ENCODE measurements around the gene RNF103. TPM values are rescaled to one million over a fixed set of nuclear protein-coding genes. Genes with fewer than 3 reads are reported as not detected.

Gene RNF103
- total and polyA plus RNA-seq, 2 of the 13 experiments (the other 11 are each of a cell fraction or from before 2014, with no cell fraction given), result 19.8 to 21.1 TPM

DNA sequence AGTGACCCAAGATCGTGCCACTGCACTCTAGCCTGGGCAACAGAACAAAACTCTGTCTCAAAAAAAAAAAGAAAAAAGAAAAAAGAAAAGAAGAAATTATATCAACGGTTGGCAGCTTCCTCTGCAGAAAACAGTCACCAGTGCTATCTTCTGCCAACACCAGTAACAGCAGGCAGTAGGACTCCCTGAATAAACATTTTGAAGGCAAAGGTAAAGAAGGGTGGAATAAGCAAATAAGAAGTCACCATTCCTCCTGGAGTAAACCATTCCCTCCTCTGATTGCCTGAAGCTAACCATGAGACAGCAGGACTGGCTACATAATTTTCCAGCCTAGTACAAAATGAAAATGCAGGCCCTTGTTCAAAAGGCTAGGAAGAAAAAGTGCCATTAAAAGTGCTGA is 9.0 kb upstream of the RNF103 start (continued):
- TF ChIP-seq, protein P1, sequence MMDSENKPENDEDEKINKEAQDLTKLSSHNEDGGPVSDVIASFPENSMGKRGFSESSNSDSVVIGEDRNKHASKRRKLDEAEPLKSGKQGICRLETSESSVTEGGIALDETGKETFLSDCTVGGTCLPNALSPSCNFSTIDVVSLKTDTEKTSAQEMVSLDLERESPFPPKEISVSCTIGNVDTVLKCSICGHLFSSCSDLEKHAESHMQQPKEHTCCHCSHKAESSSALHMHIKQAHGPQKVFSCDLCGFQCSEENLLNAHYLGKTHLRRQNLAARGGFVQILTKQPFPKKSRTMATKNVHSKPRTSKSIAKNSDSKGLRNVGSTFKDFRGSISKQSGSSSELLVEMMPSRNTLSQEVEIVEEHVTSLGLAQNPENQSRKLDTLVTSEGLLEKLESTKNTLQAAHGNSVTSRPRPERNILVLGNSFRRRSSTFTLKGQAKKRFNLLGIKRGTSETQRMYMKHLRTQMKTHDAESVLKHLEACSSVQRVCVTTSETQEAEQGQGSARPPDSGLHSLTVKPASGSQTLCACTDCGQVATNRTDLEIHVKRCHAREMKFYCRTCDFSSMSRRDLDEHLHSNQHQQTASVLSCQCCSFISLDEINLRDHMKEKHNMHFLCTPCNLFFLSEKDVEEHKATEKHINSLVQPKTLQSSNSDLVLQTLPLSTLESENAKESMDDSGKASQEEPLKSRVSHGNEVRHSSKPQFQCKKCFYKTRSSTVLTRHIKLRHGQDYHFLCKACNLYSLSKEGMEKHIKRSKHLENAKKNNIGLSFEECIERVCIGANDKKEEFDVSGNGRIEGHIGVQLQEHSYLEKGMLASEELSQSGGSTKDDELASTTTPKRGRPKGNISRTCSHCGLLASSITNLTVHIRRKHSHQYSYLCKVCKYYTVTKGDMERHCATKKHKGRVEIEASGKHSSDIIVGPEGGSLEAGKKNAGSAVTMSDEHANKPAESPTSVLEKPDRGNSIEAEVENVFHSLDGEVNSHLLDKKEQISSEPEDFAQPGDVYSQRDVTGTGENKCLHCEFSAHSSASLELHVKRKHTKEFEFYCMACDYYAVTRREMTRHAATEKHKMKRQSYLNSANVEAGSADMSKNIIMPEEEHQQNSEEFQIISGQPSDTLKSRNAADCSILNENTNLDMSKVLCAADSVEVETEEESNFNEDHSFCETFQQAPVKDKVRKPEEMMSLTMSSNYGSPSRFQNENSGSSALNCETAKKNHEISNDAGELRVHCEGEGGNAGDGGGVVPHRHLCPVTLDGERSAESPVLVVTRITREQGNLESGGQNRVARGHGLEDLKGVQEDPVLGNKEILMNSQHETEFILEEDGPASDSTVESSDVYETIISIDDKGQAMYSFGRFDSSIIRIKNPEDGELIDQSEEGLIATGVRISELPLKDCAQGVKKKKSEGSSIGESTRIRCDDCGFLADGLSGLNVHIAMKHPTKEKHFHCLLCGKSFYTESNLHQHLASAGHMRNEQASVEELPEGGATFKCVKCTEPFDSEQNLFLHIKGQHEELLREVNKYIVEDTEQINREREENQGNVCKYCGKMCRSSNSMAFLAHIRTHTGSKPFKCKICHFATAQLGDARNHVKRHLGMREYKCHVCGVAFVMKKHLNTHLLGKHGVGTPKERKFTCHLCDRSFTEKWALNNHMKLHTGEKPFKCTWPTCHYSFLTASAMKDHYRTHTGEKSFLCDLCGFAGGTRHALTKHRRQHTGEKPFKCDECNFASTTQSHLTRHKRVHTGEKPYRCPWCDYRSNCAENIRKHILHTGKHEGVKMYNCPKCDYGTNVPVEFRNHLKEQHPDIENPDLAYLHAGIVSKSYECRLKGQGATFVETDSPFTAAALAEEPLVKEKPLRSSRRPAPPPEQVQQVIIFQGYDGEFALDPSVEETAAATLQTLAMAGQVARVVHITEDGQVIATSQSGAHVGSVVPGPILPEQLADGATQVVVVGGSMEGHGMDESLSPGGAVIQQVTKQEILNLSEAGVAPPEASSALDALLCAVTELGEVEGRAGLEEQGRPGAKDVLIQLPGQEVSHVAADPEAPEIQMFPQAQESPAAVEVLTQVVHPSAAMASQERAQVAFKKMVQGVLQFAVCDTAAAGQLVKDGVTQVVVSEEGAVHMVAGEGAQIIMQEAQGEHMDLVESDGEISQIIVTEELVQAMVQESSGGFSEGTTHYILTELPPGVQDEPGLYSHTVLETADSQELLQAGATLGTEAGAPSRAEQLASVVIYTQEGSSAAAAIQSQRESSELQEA (CRISPR knock-in tag; IDR thresholded peaks at IDR 0.05; ENCODE audit: not compliant biosample characterization), result no peak
- TF ChIP-seq ZNF101 (CRISPR knock-in tag; IDR thresholded peaks at IDR 0.05; ENCODE audit: borderline replicate concordance, low read depth), result no peak
- no peak for TF ChIP-seq MTA1 (CRISPR knock-in tag; IDR thresholded peaks at IDR 0.05; ENCODE audit: borderline replicate concordance)
- no peak for TF ChIP-seq SNAPC2 (CRISPR knock-in tag; IDR thresholded peaks at IDR 0.05)
- TF ChIP-seq, protein P2, sequence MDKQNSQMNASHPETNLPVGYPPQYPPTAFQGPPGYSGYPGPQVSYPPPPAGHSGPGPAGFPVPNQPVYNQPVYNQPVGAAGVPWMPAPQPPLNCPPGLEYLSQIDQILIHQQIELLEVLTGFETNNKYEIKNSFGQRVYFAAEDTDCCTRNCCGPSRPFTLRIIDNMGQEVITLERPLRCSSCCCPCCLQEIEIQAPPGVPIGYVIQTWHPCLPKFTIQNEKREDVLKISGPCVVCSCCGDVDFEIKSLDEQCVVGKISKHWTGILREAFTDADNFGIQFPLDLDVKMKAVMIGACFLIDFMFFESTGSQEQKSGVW (CRISPR knock-in tag; IDR thresholded peaks at IDR 0.05; ENCODE audit: borderline replicate concordance), result no peak
- TF ChIP-seq, protein P3, sequence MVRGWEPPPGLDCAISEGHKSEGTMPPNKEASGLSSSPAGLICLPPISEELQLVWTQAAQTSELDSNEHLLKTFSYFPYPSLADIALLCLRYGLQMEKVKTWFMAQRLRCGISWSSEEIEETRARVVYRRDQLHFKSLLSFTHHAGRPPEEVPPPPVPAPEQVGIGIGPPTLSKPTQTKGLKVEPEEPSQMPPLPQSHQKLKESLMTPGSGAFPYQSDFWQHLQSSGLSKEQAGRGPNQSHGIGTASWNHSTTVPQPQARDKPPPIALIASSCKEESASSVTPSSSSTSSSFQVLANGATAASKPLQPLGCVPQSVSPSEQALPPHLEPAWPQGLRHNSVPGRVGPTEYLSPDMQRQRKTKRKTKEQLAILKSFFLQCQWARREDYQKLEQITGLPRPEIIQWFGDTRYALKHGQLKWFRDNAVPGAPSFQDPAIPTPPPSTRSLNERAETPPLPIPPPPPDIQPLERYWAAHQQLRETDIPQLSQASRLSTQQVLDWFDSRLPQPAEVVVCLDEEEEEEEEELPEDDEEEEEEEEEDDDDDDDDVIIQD (CRISPR knock-in tag; IDR thresholded peaks at IDR 0.05; ENCODE audit: low read depth), result 0 out of 2 replicates have a peak, but pooled peaks have one; percentile 34
- TF ChIP-seq KDM5A (IDR thresholded peaks at IDR 0.05; ENCODE audit: borderline replicate concordance, low read length), result no peak
- no peak for TF ChIP-seq ZFYVE20 (CRISPR knock-in tag; IDR thresholded peaks at IDR 0.05; ENCODE audit: borderline replicate concordance, low read depth)
- TF ChIP-seq, protein P4, sequence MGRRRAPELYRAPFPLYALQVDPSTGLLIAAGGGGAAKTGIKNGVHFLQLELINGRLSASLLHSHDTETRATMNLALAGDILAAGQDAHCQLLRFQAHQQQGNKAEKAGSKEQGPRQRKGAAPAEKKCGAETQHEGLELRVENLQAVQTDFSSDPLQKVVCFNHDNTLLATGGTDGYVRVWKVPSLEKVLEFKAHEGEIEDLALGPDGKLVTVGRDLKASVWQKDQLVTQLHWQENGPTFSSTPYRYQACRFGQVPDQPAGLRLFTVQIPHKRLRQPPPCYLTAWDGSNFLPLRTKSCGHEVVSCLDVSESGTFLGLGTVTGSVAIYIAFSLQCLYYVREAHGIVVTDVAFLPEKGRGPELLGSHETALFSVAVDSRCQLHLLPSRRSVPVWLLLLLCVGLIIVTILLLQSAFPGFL (CRISPR knock-in tag; IDR thresholded peaks at IDR 0.05), result no peak
- 0 out of 2 replicates have a peak, but pooled peaks have one; percentile 4 for TF ChIP-seq ZNF501 (CRISPR knock-in tag; IDR thresholded peaks at IDR 0.05)
- TF ChIP-seq FOXA1 (IDR thresholded peaks at IDR 0.05), result peak; percentile 68; the same call in 1 of the 2 replicates
- TF ChIP-seq FOXA1 (CRISPR knock-in tag; IDR thresholded peaks at IDR 0.05), result peak; percentile 81
- TF ChIP-seq, protein P5, sequence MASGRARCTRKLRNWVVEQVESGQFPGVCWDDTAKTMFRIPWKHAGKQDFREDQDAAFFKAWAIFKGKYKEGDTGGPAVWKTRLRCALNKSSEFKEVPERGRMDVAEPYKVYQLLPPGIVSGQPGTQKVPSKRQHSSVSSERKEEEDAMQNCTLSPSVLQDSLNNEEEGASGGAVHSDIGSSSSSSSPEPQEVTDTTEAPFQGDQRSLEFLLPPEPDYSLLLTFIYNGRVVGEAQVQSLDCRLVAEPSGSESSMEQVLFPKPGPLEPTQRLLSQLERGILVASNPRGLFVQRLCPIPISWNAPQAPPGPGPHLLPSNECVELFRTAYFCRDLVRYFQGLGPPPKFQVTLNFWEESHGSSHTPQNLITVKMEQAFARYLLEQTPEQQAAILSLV (CRISPR knock-in tag; IDR thresholded peaks at IDR 0.05; ENCODE audit: borderline replicate concordance), result no peak
- no peak for TF ChIP-seq ZNF263 (CRISPR knock-in tag; IDR thresholded peaks at IDR 0.05)
- peak; percentile 67; the same call in 1 of the 2 replicates for TF ChIP-seq ZNF709 (CRISPR knock-in tag; IDR thresholded peaks at IDR 0.05)
- no peak for TF ChIP-seq KDM2A (CRISPR knock-in tag; IDR thresholded peaks at IDR 0.05; ENCODE audit: borderline replicate concordance, low read depth)

Data from HepG2 (cell line).